GM10266 (cell line): ENCODE results near the gene ZDHHC6.

Source experiments
- DNase-seq: peaks from one replicate; pipeline ENCODE4 v3.0.0; 2012; ENCODE audit errors: extremely low spot score
- CTCF ChIP-seq: IDR thresholded peaks from 2 replicates; pipeline ENCODE4 v1.5.1; 2012; ENCODE audit warnings: mild to moderate bottlenecking, low read depth; ENCODE audit not compliant: control insufficient read depth, insufficient read depth; ENCODE audit errors: missing control alignments

The ZDHHC6 gene

GRCh38 chr10:112446855-112447619, at the start of gene ZDHHC6, which contains the start of gene VTI1A:
Gene ZDHHC6 (minus strand): TSS chr10:112446914. CDS start chr10:112445436, 1,478 bp downstream.
Gene VTI1A (plus strand): TSS chr10:112447215. CDS start chr10:112447374, 159 bp downstream.
- TF ChIP-seq CTCF: peak; percentile 29
- DNase-seq: peak; percentile 79

- no peak for DNase-seq
- TF ChIP-seq CTCF: no peak
Observed at GRCh38 chr10:112492736-112493135, 46.0 kb upstream of the ZDHHC6 start.

GRCh38 chr10:112491144-112491543, 44.4 kb upstream of the ZDHHC6 start:
- DNase-seq: no peak
- TF ChIP-seq CTCF: no peak

- DNase-seq: no peak
- no peak for TF ChIP-seq CTCF
Observed at GRCh38 chr10:112490545-112490944, 43.8 kb upstream of the ZDHHC6 start.

- TF ChIP-seq CTCF: no peak
- DNase-seq: no peak
Observed at GRCh38 chr10:112487964-112488363, 41.2 kb upstream of the ZDHHC6 start.

GRCh38 chr10:112484399-112484798, 37.7 kb upstream of the ZDHHC6 start:
- no peak for TF ChIP-seq CTCF

GRCh38 chr10:112481602-112482001, 34.9 kb upstream of the ZDHHC6 start:
- no peak for TF ChIP-seq CTCF
- DNase-seq: no peak

More at GRCh38 chr10:112484399-112484798, 37.7 kb upstream of the ZDHHC6 start:
- no peak for DNase-seq
